HepG2 (cell line): ENCODE measurements around the gene LRIG1. TPM values are rescaled to one million over a fixed set of nuclear protein-coding genes. Genes with fewer than 3 reads are reported as not detected.

Experiments used
- AHR ChIP-seq: IDR thresholded peaks from 2 replicates; pipeline ENCODE4 v1.6.1; 2018; ENCODE audit warnings: missing genetic modification reagents, missing compliant biosample characterization
- ARID2 ChIP-seq: sonication (generic); formaldehyde crosslinking; IDR thresholded peaks from 2 replicates; pipeline ENCODE4 v1.8.1; 2022; ENCODE audit warnings: mild to moderate bottlenecking, missing genetic modification reagents, borderline replicate concordance
- BHLHE40 ChIP-seq: IDR thresholded peaks from 2 replicates; pipeline ENCODE4 v1.6.1; 2011; ENCODE audit warnings: low read length, improper control_type of control experiment
- CENPX ChIP-seq: sonication (generic); formaldehyde crosslinking; IDR thresholded peaks from 2 replicates; pipeline ENCODE4 v1.9.0; 2021; ENCODE audit warnings: mild to moderate bottlenecking, missing genetic modification reagents, moderate library complexity
- CHD4 ChIP-seq: fragments of 200-600 bp; sonication (generic); IDR thresholded peaks from 2 replicates; pipeline ENCODE4 v1.7.0; 2017; ENCODE audit warnings: mild to moderate bottlenecking, low read length, borderline replicate concordance
- CREBL2 ChIP-seq: sonication (generic); formaldehyde crosslinking; IDR thresholded peaks from 2 replicates; pipeline ENCODE4 v1.8.1; 2023; ENCODE audit warnings: missing genetic modification reagents, mild to moderate bottlenecking, borderline replicate concordance
- FOXK2 ChIP-seq: fragments of 450-650 bp; IDR thresholded peaks from 2 replicates; pipeline ENCODE4 v1.6.1; 2016
- GABPA ChIP-seq, 2 experiments: IDR thresholded peaks; 2 replicates each; pipeline ENCODE4 v1.6.1; 2011 to 2016; ENCODE audit warnings: low read depth in 2 of 2, low read length in 1 of 2, missing biosample characterization in 1 of 2, missing genetic modification characterization in 1 of 2
- GABPB1 ChIP-seq: IDR thresholded peaks from 2 replicates; pipeline ENCODE4 v1.6.1; 2016; ENCODE audit warnings: mild to moderate bottlenecking, missing genetic modification reagents, moderate library complexity, missing compliant biosample characterization
- HDAC1 ChIP-seq: sonication (generic); formaldehyde crosslinking; IDR thresholded peaks from 2 replicates; pipeline ENCODE4 v1.5.1; 2020; ENCODE audit warnings: mild to moderate bottlenecking, missing genetic modification reagents
- HDAC2 ChIP-seq: sonication (generic); formaldehyde crosslinking; IDR thresholded peaks from 2 replicates; pipeline ENCODE4 v1.4.0; 2020; ENCODE audit warnings: missing genetic modification reagents
- KLF9 ChIP-seq: IDR thresholded peaks from 2 replicates; pipeline ENCODE4 v1.6.1; 2016; ENCODE audit warnings: low read depth
- PAF1 ChIP-seq: IDR thresholded peaks from 2 replicates; pipeline ENCODE4 v1.6.1; 2016; ENCODE audit warnings: missing genetic modification reagents, missing compliant biosample characterization
- PHF21A ChIP-seq: sonication (generic); formaldehyde crosslinking; IDR thresholded peaks from 2 replicates; pipeline ENCODE4 v1.5.0; 2020; ENCODE audit warnings: mild to moderate bottlenecking, missing genetic modification reagents
- SATB2 ChIP-seq: sonication (generic); formaldehyde crosslinking; IDR thresholded peaks from 2 replicates; pipeline ENCODE4 v1.5.0; 2020; ENCODE audit warnings: missing genetic modification reagents
- SP5 ChIP-seq: IDR thresholded peaks from 2 replicates; pipeline ENCODE4 v1.6.1; 2016; ENCODE audit warnings: low read depth, borderline replicate concordance
- SSRP1 ChIP-seq: IDR thresholded peaks from 2 replicates; pipeline ENCODE4 v1.6.1; 2016; ENCODE audit warnings: control low read depth
- STAT5B ChIP-seq: sonication (generic); formaldehyde crosslinking; IDR thresholded peaks from 2 replicates; pipeline ENCODE4 v1.4.0; 2020; ENCODE audit warnings: missing genetic modification reagents
- TEF ChIP-seq: sonication (generic); formaldehyde crosslinking; IDR thresholded peaks from 2 replicates; pipeline ENCODE4 v1.5.0; 2020; ENCODE audit warnings: missing genetic modification reagents
- ZBTB20 ChIP-seq: sonication (generic); formaldehyde crosslinking; IDR thresholded peaks from 2 replicates; pipeline ENCODE4 v1.8.1; 2023; ENCODE audit warnings: missing genetic modification reagents, low read depth, mild to moderate bottlenecking, borderline replicate concordance
- ZMYM2 ChIP-seq: sonication (generic); formaldehyde crosslinking; IDR thresholded peaks from 2 replicates; pipeline ENCODE4 v1.8.0; 2022; ENCODE audit warnings: mild to moderate bottlenecking, missing genetic modification reagents
- ZNF180 ChIP-seq: sonication (generic); formaldehyde crosslinking; IDR thresholded peaks from 2 replicates; pipeline ENCODE4 v1.4.0; 2020; ENCODE audit warnings: low read depth, missing genetic modification reagents, borderline replicate concordance
- ZNF207 ChIP-seq: fragments of 450-650 bp; IDR thresholded peaks from 2 replicates; pipeline ENCODE4 v1.6.1; 2016; ENCODE audit warnings: antibody characterized with exemption, borderline replicate concordance
- ZNF577 ChIP-seq: sonication (generic); formaldehyde crosslinking; IDR thresholded peaks from 2 replicates; pipeline ENCODE4 v1.4.0; 2020; ENCODE audit warnings: mild to moderate bottlenecking, low read depth, missing genetic modification reagents, borderline replicate concordance
- ZNF674 ChIP-seq: sonication (generic); formaldehyde crosslinking; IDR thresholded peaks from 2 replicates; pipeline ENCODE4 v1.5.0; 2020; ENCODE audit warnings: low read depth, mild to moderate bottlenecking, missing genetic modification reagents
- ZNF75D ChIP-seq: sonication (generic); formaldehyde crosslinking; IDR thresholded peaks from 2 replicates; pipeline ENCODE4 v1.8.1; 2023; ENCODE audit warnings: missing genetic modification reagents, mild to moderate bottlenecking, borderline replicate concordance
- ZNF768 ChIP-seq: sonication (generic); formaldehyde crosslinking; IDR thresholded peaks from 2 replicates; pipeline ENCODE4 v1.4.0; 2020; ENCODE audit warnings: missing genetic modification reagents
- ZNF883 ChIP-seq: sonication (generic); formaldehyde crosslinking; IDR thresholded peaks from 2 replicates; pipeline ENCODE4 v1.5.1; 2020; ENCODE audit warnings: mild to moderate bottlenecking, missing genetic modification reagents; ENCODE audit errors: not compliant biosample characterization
- polyA plus RNA-seq, 8 experiments: library from polyadenylated mRNA; depleted of rRNA in 3 of 8; stranded (reverse) in 7 of 8; unstranded in 1 of 8; fragments of >200 nt; fragmentation: Illumina TruSeq in 4 of 8; extraction: Trizol in 4 of 8; gene quantifications; 2 replicates each; pipeline versions ENCODE4 v1.2.1 to v1.2.3, GENCODE V29; 2011 to 2016; ENCODE audit warnings: low read depth in 4 of 8, missing spikeins in 1 of 8, mixed read lengths in 1 of 8; ENCODE audit not compliant: insufficient read depth in 1 of 8
- total RNA-seq, 5 experiments: library from RNA; depleted of rRNA; stranded (reverse); fragments of >200 nt; fragmentation: Illumina TruSeq; extraction: Trizol; gene quantifications; 2 replicates each; pipeline ENCODE4 v1.2.3, GENCODE V29; 2016; ENCODE audit warnings: low read depth in 1 of 5
- TF ChIP-seq, protein P1 (sequence below): sonication (generic); formaldehyde crosslinking; IDR thresholded peaks from 2 replicates; pipeline ENCODE4 v1.4.0; 2020; ENCODE audit warnings: missing genetic modification reagents, mild to moderate bottlenecking, borderline replicate concordance

Gene LRIG1
- total and polyA plus RNA-seq, 2 of the 13 experiments (the other 11 are each of a cell fraction or from before 2014, with no cell fraction given) = 17.8 to 24.8 TPM

GRCh38 chr3:66442254-66443117 is 58.3 kb downstream of the LRIG1 start (continued):
- no peak for TF ChIP-seq ZNF768 (CRISPR knock-in tag)
- TF ChIP-seq STAT5B (CRISPR knock-in tag) = no peak
- TF ChIP-seq HDAC1 (CRISPR knock-in tag) = no peak
- TF ChIP-seq KLF9 (CRISPR knock-in tag) = no peak
- no peak for TF ChIP-seq ZNF883
- TF ChIP-seq CHD4 = no peak
- TF ChIP-seq ZNF180 (CRISPR knock-in tag) = no peak
- TF ChIP-seq PHF21A (CRISPR knock-in tag) = peak; percentile 57; the same call in 1 of the 2 replicates
- TF ChIP-seq AHR = no peak
- TF ChIP-seq CENPX (CRISPR knock-in tag) = no peak
- TF ChIP-seq ZNF674 = no peak
- TF ChIP-seq SP5 = peak; percentile 69
- no peak for TF ChIP-seq ZNF207
- no peak for TF ChIP-seq ZBTB20 (CRISPR knock-in tag)
- no peak for TF ChIP-seq PAF1 (CRISPR knock-in tag)
- no peak for TF ChIP-seq GABPA (IDR thresholded peaks at IDR 0.05; ENCODE audit: low read depth, low read length)
- TF ChIP-seq GABPA (CRISPR knock-in tag; IDR thresholded peaks at IDR 0.05; ENCODE audit: low read depth) = peak; percentile 43; the same call in 1 of the 2 replicates
- TF ChIP-seq ZMYM2 = no peak
- no peak for TF ChIP-seq FOXK2
- peak; percentile 36; the same call in 1 of the 2 replicates for TF ChIP-seq HDAC2
- no peak for TF ChIP-seq ZNF577 (CRISPR knock-in tag)
- TF ChIP-seq, protein P1, sequence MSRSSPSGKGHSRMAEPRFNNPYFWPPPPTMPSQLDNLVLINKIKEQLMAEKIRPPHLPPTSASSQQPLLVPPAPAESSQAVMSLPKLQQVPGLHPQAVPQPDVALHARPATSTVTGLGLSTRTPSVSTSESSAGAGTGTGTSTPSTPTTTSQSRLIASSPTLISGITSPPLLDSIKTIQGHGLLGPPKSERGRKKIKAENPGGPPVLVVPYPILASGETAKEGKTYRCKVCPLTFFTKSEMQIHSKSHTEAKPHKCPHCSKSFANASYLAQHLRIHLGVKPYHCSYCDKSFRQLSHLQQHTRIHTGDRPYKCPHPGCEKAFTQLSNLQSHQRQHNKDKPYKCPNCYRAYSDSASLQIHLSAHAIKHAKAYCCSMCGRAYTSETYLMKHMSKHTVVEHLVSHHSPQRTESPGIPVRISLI (CRISPR knock-in tag) = no peak
- peak; percentile 33; the same call in 1 of the 2 replicates for TF ChIP-seq GABPB1 (CRISPR knock-in tag)
- no peak for TF ChIP-seq BHLHE40
- no peak for TF ChIP-seq ZNF75D (CRISPR knock-in tag)
- no peak; the same call in 1 of the 2 replicates for TF ChIP-seq TEF (CRISPR knock-in tag)
- TF ChIP-seq ARID2 = no peak
- TF ChIP-seq SSRP1 (CRISPR knock-in tag) = no peak
- TF ChIP-seq SATB2 = no peak
- TF ChIP-seq CREBL2 (CRISPR knock-in tag) = no peak
